ENCODE data around the gene LAMC1. TPM values are rescaled to one million over a fixed set of nuclear protein-coding genes. Genes with fewer than 3 reads are reported as not detected.

Gene LAMC1
- total RNA-seq, 2 experiments from 2014 or later: not detected

DNA sequence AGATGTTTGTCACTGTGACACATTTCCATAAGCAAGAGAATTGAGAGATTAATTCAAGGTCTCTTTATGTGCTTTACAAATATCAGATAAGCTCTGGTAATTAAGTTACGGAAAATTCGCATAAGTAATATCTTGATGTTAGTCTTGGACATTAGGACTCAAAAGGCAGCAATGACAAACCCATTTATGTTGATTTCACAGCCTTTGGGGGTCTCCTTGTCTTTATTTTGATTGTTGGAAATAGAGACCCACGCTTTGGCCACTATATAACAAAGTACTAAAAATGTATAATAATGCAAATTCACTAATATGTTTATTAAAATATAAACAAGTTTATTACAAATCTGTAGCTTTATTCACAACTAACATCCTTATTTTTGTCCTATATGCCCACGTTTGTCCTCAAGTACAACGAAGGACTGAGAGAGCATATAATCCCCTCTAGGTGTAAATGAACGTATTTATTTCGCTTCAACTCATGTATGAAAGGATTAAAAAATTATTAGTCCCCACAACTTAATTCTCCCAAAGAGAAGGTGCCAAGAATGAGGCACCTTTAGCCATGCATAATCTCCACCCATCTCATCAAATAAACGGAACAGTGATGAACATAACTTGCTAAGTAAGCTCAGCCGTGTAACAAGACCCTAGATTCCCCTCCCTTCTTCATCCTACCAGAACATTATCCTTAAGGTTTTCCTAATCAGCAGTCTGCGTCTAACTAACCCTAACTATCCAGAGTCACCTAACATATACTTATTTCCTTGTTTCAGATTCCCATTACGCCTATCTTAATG lies 1.6 kb upstream of the LAMC1 start:
- Histone ChIP-seq H3K4me1 (ENCODE audit: insufficient read depth, low read length) (peaks cover 17% of the 10 kb centered on the region), H3K27ac (ENCODE audit: low read depth in 1 of 2, low read length in 2 of 2) (no peak overlapping the region), H3K4me3 (ENCODE audit: low read length) (no peak overlapping the region), H3K27me3 (ENCODE audit: control insufficient read depth in 1 of 2, insufficient read depth in 2 of 2, low read length in 2 of 2) (peaks cover 34 to 52% of the 10 kb centered on the region in 2 experiments), H3K9me3 (ENCODE audit: control insufficient read depth in 1 of 2, insufficient read depth in 1 of 2, low read length in 2 of 2) (peaks cover 0 to 15% of the 10 kb centered on the region in 2 experiments), H3K36me3 (ENCODE audit: insufficient read depth, low read length) (no peaks in the 10 kb centered on the region)
- peak overlapping the region; percentile 26 for H3K4me3 Mint-ChIP-seq
- no peaks in the 10 kb centered on the region for H3K36me3 Mint-ChIP-seq (ENCODE audit: low read depth)
- no peak for DNase-seq
- no peak for ATAC-seq (ENCODE audit: poor library complexity)
- intact Hi-C loops (cut with DNase I, micrococcal nuclease): no loop called here
- H3K9me3 Mint-ChIP-seq: peaks cover 8% of the 10 kb centered on the region
- H3K27ac Mint-ChIP-seq: no peak overlapping the region
- ChIA-PET POLR2A (interaction anchor here (0.9 to 1.0 kb wide), 2 partner anchors 10 to 17 kb away, joined by 3 to 4 read pairs; no protein-coding TSS in a partner anchor), CTCF (no interaction called here)
- TF ChIP-seq CTCF (IDR thresholded peaks at IDR 0.05): no peak
- peaks cover 16% of the 10 kb centered on the region for H3K4me1 Mint-ChIP-seq (ENCODE audit: low read depth)
- H3K27me3 Mint-ChIP-seq: peaks cover 73% of the 10 kb centered on the region

DNA sequence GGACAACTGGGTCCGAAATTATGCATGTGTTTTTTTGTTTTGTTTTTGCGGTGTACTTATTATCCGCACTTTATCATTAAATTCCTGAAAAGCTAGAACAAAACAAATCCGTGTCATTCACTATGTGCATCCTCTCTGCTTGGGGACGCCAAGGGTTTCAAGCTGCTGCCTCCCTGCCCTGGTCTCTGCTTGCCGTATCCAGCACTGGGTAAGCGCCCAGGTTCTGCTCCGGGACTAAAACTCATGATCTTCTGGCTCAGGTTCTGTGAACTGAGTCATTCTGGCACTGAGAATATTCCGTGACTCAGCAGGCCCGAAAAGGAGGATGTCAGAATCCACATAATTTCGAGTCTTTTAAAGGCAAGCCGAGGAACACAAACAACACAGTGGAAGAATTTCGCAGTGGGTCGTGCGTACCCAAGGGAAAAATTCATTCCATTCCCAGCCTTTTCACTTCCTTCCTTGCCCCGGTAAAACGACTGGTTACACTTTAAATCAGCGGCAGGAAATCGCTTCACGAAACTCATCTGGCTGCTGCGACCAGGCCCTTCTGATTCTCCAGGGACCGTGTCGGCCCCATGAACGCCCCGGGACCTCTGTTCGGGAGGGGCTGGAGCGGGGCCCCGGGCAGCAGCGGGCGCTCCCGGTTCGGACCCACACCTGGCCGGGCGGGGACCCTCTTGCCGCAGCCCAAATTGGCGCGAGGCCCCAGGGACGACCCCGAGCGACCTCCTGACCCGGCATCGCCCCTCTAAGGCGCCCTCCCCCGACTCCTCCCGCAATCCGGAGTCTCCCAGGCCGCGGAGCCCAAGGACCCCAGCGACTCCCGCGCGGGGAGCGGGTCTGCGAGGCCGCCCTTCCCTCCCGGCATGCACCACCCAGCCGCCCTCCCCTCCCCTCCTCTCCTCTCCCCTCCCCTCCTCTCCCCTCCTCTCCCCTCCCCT lies 746 bp upstream of the LAMC1 start:
- Mint-ChIP-seq H3K27me3 (peaks cover 77% of the 10 kb centered on the region), H3K4me1 (ENCODE audit: low read depth) (peaks cover 16% of the 10 kb centered on the region), H3K27ac (no peak overlapping the region), H3K36me3 (ENCODE audit: low read depth) (no peaks in the 10 kb centered on the region), H3K9me3 (peaks cover 4% of the 10 kb centered on the region), H3K4me3 (peak overlapping the region; percentile 69)
- no peak overlapping the region for H3K27ac ChIP-seq (ENCODE audit: low read depth in 1 of 2, low read length in 2 of 2)
- intact Hi-C loops (cut with DNase I, micrococcal nuclease): no loop called here
- no peaks in the 10 kb centered on the region for H3K36me3 ChIP-seq (ENCODE audit: insufficient read depth, low read length)
- no peak for TF ChIP-seq CTCF (IDR thresholded peaks at IDR 0.05)
- peaks cover 17% of the 10 kb centered on the region for H3K4me1 ChIP-seq (ENCODE audit: insufficient read depth, low read length)
- POLR2A ChIA-PET: interaction anchor here (0.9 to 1.0 kb wide), 2 partner anchors 10 to 16 kb away, joined by 3 to 4 read pairs; no protein-coding TSS in a partner anchor
- H3K27me3 ChIP-seq (ENCODE audit: control insufficient read depth in 1 of 2, insufficient read depth in 2 of 2, low read length in 2 of 2): peaks cover 36 to 60% of the 10 kb centered on the region in 2 experiments
- CTCF ChIA-PET: no interaction called here
- H3K9me3 ChIP-seq (ENCODE audit: control insufficient read depth in 1 of 2, insufficient read depth in 1 of 2, low read length in 2 of 2): peaks cover 0 to 15% of the 10 kb centered on the region in 2 experiments
- DNase-seq (peak in 2 of 14 experiments; percentile 34 to 46), ATAC-seq (ENCODE audit: poor library complexity) (peak; percentile 26)
- no peak overlapping the region for H3K4me3 ChIP-seq (ENCODE audit: low read length)

DNA sequence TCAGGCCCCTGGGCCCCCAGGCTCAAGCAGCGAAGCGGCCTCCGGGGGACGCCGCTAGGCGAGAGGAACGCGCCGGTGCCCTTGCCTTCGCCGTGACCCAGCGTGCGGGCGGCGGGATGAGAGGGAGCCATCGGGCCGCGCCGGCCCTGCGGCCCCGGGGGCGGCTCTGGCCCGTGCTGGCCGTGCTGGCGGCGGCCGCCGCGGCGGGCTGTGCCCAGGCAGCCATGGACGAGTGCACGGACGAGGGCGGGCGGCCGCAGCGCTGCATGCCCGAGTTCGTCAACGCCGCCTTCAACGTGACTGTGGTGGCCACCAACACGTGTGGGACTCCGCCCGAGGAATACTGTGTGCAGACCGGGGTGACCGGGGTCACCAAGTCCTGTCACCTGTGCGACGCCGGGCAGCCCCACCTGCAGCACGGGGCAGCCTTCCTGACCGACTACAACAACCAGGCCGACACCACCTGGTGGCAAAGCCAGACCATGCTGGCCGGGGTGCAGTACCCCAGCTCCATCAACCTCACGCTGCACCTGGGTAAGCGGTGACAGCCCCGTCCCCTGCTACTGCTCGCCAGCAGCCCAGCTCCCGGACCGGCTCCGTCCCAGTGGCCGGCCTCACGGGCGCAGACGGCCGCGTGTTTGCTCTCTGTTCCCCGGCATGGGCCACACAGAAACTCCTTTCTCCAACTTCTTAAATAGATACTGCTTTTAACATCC lies 539 bp downstream of the LAMC1 start:
- Histone ChIP-seq H3K27ac (ENCODE audit: low read depth in 1 of 2, low read length in 2 of 2) (no peak overlapping the region), H3K27me3 (ENCODE audit: control insufficient read depth in 1 of 2, insufficient read depth in 2 of 2, low read length in 2 of 2) (peaks cover 45 to 71% of the 10 kb centered on the region in 2 experiments), H3K36me3 (ENCODE audit: insufficient read depth, low read length) (no peaks in the 10 kb centered on the region), H3K4me1 (ENCODE audit: insufficient read depth, low read length) (peaks cover 17% of the 10 kb centered on the region), H3K4me3 (ENCODE audit: low read length) (peak overlapping the region; percentile 32), H3K9me3 (ENCODE audit: control insufficient read depth in 1 of 2, insufficient read depth in 1 of 2, low read length in 2 of 2) (peaks cover 0 to 12% of the 10 kb centered on the region in 2 experiments)
- TF ChIP-seq CTCF (IDR thresholded peaks at IDR 0.05): no peak
- H3K27me3 Mint-ChIP-seq: peaks cover 80% of the 10 kb centered on the region
- no peaks in the 10 kb centered on the region for H3K36me3 Mint-ChIP-seq (ENCODE audit: low read depth)
- ChIA-PET CTCF (no interaction called here), POLR2A (no interaction called here)
- peaks cover 16% of the 10 kb centered on the region for H3K4me1 Mint-ChIP-seq (ENCODE audit: low read depth)
- peak overlapping the region; percentile 82 for H3K4me3 Mint-ChIP-seq
- no peak for ATAC-seq (ENCODE audit: poor library complexity)
- DNase-seq: peak in 5 of 14 experiments; percentile 5 to 37 (median 15)
- no peak overlapping the region for H3K27ac Mint-ChIP-seq
- H3K9me3 Mint-ChIP-seq: peaks cover 4% of the 10 kb centered on the region
- intact Hi-C loops (cut with DNase I, micrococcal nuclease): no loop called here

Data from CD4-positive, alpha-beta T cell (primary cell).